GM23338 (cell line): Measurements from ENCODE around the gene PAX4.

Source experiments
- CTCF ChIP-seq, 2 experiments: fragments of 200-600 bp in 1 of 2; sonication (generic) in 1 of 2; conservative IDR thresholded peaks; 2 replicates each; pipeline versions ENCODE4 v1.5.1 to v1.6.1; 2016 to 2017; ENCODE audit warnings: antibody characterized with exemption in 2 of 2, low read depth in 2 of 2, mild to moderate bottlenecking in 2 of 2, moderate library complexity in 1 of 2
- EZH2 ChIP-seq: fragments of 200-600 bp; sonication (generic); IDR thresholded peaks from one replicate; pipeline ENCODE4 v1.8.0; 2017; ENCODE audit warnings: antibody characterized with exemption, mild to moderate bottlenecking, low read depth; ENCODE audit not compliant: unreplicated experiment
- EZH2phosphoT487 ChIP-seq: fragments of 200-600 bp; sonication (generic); IDR thresholded peaks from one replicate; pipeline ENCODE4 v1.8.1; 2018; ENCODE audit warnings: antibody characterized with exemption; ENCODE audit not compliant: unreplicated experiment
- JUNB ChIP-seq: IDR thresholded peaks from one replicate; pipeline ENCODE4 v1.6.1; 2016; ENCODE audit warnings: antibody characterized with exemption; ENCODE audit not compliant: unreplicated experiment
- POLR2AphosphoS5 ChIP-seq: IDR thresholded peaks from 2 replicates; pipeline ENCODE4 v1.6.1; 2016; ENCODE audit warnings: antibody characterized with exemption, low read depth
- REST ChIP-seq: IDR thresholded peaks from one replicate; pipeline ENCODE4 v1.6.1; 2018; ENCODE audit warnings: antibody characterized with exemption; ENCODE audit not compliant: unreplicated experiment

- TF ChIP-seq POLR2AphosphoS5 = no peak
- no peak for TF ChIP-seq REST
- TF ChIP-seq CTCF (conservative IDR thresholded peaks at IDR 0.05; ENCODE audit: low read depth in 2 of 2) = no peak
- TF ChIP-seq EZH2 = no peak
- no peak for TF ChIP-seq EZH2phosphoT487
- TF ChIP-seq JUNB = no peak
Measured at GRCh38 chr7:127655720-127656119, 37.8 kb upstream of the PAX4 start.
